SK-MEL-5 (cell line): ENCODE results near the gene SLCO2A1. TPM values are rescaled to one million over a fixed set of nuclear protein-coding genes. Genes with fewer than 3 reads are reported as not detected.
A peak's percentile ranks its signal among the peaks of the same experiment; 100 is the strongest.

Source experiments
- DNase-seq: peaks from one replicate; pipeline ENCODE4 v3.0.0-alpha.2; 2016; ENCODE audit warnings: low read depth, low spot score
- in situ Hi-C: cut with HindIII; loops from 2 replicates; pipeline ENCODE4 v1.10.0; 2016; ENCODE audit warnings: low sequenced_read_pairs, high pct_unique_total_duplicates, low pct_unique_long_range_greater_than_20kb
- total RNA-seq: library from RNA; depleted of rRNA; stranded (reverse); fragments of >200 nt; shearing (Covaris generic); gene quantifications from 2 replicates; pipeline ENCODE4 v1.2.3, GENCODE V29; 2014

Gene SLCO2A1
- total RNA-seq, 1 experiment from 2014 or later, result not detected

DNA sequence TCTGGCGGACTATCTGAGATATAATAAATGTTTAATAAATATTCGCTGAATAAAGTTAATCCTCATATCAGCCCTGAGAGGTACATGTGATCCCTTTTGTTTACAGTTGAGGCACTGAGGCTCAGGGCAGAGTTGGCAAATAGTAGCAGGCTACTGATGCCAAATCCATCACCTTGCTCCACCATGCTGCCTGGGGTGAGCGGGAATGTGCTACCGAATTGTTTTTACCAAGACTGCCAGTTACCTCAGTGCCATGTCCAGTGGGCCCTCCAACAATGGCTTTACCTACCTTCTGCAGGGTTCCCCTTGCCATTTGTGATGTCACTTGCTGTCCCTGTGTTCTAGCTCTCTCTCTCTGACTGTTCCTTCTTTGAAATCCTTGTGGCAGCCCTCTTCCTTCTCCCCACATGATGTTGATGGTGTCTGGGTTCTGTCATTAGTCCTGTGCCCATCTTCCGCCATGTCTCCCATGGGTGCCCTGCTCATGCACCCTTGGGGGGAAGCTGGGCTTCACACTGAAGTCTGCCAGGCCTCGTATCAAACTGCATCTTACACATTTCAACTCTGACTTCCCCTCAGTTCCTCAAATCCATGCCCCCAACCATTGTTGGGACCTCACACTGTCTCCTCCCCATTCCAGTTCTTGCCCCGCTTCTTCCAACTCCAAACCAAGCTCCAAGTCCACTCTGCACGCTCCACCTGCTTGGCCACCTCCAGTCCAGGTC is 35.4 kb downstream of the SLCO2A1 start:
- no peak for DNase-seq
- in situ Hi-C loops, result no loop called here

DNA sequence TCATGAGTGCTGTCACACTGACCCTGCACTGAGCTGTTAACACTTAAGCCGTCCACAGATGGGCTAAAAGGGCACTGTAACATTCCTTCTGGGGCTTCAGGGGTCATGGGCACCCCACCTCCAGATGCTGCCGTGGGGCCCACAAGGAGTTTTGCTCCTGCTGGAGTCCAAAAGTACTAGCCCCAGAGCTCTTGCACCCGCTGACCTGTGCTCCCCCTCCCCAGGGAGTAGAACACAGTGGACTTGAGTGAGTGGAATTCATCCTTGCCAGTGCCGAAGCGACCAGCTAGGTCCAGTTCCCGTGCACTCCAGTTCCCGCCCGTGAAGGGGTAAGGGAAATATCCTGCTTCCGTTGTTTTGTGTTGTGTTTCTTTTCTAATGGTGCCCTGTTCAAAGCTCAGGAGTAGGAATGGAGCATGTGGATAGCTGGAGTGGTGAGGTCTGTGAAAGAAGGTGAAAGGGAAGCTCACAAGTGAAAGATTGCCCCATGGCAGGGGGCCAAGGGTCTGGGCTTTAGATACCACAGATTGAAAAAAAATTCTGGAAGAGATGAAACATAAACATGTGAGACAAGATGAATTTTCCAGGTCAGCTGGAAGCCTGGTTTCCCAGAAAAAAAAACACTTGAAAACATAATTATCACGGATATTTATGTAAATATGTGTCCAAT is 36.6 kb downstream of the SLCO2A1 start:
- in situ Hi-C loops, result no loop called here
- no peak for DNase-seq

DNA sequence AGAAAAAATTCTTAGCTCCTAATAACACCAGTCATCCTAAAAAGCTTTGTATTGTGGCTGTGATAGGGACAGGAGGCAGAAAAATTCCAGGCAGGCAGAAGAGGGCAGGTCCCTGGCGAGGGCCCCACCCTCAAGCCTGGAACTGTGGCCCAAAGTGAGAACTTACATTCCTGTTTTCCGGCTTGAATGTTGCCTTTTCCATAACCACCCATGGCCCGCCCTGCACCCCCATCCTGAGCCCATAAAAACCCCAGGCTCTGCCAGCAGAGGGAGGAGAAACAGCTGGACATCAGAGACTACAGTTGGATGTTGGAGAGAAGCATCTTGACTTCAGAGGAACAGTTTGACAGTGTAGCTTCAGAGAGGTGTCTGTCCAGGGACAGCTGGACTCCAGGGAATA is 37.3 kb downstream of the SLCO2A1 start:
- peak; percentile 8 for DNase-seq
- in situ Hi-C loops, result no loop called here

DNA sequence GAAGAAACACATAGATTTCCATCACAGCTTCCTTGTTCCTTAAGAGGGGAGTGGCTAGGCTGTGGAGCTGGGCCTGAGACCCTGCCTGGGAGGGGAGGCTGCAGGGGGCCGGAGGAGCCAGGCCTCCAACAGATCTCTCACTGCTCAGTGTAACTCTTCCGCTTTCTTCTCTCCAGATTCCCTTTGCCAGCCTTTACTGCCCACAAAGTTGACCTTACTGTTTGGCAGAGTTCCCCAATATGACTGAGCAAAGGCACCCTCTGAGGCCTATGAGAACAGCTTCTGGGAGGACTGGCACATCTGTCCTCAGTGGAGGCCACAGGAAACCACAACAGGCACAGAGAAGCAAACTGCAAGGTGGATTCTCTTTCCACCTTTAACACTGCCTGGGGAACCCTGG is 38.1 kb downstream of the SLCO2A1 start:
- no peak for DNase-seq
- in situ Hi-C loops, result no loop called here

DNA sequence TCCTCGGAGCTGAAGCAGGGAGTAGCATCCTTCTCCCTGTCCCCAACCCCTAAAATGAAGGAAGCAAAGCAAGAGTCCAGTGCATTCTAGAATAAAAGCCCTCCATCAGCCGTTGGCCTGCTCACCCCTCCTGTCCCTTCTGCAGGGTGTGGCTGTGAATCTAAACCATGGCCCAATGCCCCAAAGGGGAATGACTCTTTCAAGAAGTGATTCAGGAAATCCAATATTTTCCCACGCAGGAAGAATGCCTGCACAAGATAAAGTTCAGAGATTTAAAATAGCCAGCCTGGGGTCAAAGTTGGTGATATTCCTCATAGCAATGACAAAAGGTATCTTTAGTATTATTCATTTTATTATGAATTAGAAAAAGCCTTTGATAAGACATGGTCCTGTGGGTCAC is 38.5 kb downstream of the SLCO2A1 start:
- in situ Hi-C loops, result no loop called here
- DNase-seq, result no peak

DNA sequence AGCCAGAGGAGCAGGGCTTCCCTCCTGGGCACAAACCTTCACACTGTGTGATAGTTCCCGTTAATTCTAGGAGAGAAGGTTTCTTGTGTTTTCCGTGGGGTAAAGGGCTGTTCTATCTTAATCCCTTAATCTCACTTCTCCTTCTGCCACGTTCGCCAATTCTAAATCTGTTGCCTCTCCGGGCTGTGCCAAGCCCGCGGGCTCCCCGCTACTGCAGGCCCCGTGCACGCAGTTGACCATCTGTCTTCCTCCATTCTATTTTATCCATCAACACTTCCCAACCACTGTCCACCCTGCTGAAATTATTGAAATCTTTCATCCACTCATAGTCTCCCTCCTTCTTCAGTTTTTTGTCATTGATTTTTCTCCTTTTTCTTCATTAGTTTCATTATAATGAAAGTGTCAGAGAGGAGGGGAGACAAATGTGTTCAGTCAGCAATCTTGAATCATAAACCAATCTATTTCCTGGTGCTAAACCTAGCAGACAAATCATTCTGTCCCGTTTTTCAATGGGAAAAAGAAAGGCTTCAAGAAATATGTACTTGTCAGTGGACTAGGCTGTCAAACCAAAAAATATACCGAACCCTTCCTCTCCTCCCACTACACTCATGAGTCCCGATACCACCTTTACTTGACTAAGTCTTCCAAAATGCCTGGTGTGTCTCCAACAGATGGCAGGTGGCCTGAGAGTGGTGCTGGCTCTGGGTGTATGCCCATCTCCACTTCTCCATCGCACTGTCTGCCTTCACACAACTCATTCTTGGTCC is 39.6 kb downstream of the SLCO2A1 start:
- no peak for DNase-seq
- in situ Hi-C loops, result no loop called here

DNA sequence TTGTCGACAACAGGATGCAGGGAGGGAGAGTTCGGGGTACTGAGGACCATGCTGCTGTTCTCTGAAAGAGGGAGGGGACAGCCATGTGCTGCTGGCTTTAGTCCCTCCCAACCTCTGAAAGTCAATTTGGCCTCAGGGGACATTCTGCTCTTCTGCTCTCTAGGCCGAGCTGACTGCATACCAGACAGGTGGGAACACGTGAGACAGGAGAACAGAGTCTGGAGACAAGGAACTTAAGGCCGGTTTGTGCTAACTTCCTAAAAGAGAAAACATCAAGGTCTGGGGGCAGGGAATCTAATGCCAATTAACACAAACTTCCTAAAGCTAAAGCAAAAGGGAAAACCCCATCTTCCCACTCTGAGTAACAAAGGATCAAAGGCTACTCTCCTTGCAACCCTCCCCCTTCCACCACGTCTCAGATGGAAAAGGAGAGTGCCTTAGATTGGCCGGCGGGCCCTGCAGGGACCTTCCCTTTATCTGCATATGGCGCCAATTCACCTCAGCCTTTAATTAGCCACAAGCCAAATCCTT is 41.0 kb downstream of the SLCO2A1 start:
- in situ Hi-C loops, result no loop called here
- no peak for DNase-seq

DNA sequence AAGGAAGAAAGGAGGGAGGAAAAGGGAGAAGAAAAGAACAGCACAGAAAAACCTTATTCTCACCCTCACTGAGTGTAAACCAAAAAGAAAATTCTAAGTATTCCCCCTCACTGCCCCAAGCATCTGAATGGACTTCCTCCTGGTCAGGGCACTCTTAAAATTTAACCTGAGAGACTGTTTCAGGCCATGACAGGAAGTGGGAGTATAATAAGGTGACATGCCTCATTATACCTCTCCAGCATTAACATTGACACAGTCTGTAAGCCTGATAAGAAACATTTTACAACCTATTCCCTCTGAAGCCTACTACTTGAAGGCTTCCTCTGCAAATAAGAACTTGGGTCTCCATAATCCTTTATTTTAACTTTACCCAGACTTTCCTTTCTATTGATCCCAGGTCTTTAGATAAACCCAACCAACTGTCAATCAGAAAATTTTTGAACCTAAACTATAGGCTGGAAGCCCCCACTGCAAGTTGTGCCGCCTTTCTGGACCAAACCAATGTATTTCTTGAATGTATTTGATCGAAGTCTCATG is 41.7 kb downstream of the SLCO2A1 start:
- DNase-seq, result no peak
- in situ Hi-C loops, result no loop called here

DNA sequence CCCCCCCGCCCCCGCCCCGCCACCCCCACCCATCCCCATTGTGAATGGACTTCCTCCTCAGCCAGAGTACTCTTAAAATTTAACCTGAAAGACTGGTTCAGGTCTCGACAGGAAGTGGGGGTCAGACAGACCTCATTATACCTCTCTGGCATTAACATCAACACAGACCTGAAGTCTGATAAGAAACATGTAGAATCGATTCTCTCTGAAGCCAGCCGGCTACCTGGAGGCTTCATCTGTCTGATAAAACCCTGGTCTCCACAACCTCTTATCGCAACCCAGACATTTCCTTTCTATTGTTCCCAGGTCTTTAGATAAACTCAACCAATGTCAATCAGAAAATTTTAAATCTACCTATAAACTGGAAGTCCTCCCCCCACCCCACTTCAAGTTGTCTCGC is 42.6 kb downstream of the SLCO2A1 start:
- in situ Hi-C loops, result no loop called here
- DNase-seq, result no peak

DNA sequence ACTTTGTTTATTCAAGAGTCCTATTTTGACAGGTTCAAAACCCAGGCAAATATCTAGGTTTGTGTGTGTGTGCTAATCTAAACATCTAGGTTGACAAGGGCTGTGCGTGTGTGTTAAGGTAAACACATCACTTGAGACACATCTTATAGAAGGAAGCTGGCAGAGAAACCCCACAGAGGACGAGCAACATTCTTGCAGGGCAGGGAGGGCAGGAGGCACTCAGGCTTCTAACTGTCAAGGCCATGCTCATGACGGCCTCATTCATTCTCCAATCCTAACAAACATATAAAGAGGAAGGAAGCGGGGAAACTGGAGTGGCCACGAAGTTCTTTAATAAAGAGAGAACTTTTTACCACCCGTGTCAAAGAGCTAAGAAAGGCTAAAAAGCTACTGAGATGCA is 43.4 kb downstream of the SLCO2A1 start:
- DNase-seq, result no peak
- in situ Hi-C loops, result no loop called here

DNA sequence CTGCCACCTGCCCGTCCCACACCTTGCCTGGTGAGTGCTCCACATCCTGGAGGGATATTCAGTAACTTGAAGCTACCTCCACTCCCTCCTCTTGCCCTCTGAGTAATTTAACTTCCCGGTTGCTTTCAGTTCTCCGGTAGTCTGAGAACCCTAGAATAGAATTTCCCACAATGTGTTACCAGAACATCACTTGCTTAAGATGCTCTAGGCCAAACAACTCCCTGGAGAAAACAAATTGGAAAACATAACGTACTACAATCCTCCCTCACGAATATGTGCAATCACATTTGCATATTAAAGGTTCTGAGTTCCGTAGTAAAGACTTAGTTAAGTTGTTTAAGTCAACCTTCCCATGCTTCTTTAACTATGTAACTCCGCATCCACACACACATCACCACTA is 44.8 kb downstream of the SLCO2A1 start:
- in situ Hi-C loops, result no loop called here
- no peak for DNase-seq

DNA sequence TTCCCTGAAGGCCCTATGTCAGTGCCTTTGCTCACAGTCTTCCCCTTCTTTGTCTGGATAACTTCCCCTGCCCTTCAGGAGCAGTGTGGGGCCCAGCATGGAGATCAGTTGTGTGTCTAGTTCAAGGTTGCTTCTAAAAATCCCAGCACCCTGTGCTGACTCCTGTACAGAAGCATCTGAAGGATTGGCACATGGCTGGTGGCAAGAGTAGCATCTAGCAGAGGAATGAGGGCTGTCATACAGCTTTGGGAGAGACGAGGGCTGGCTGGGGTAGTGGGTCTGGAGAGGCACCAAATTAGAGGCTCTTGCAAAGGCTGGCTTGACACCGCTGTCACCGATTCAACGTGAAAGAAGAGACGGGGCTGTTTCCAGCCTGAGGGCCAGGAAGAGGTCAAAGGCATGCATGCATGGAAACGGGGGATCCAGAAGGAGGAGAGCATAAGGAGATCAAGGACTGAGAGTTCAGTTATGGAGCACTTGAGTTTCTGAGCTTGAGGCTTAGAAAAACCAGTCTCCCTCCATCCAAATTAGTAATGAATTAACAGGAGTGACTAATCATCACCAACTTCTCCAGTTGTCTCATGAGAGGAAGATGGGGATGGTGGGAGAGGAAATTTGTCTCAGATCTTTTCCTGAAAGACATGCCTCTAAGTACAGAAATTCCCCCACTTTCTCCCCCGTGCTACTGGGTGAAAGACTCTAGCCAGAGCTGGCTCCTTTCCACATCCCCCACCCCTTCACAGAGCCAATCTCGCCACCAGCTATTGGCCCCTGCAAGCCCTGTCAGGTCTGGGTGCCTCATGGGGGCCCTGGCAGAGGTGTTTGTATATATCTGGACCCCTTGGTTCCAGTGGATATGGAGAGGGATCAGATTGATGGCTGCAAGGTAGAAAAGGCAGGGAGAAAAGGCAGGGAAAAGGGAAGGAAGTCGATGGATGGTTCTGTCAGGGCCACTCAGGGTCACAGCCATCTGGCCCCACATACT is 45.9 kb downstream of the SLCO2A1 start:
- DNase-seq, result no peak
- in situ Hi-C loops, result no loop called here

DNA sequence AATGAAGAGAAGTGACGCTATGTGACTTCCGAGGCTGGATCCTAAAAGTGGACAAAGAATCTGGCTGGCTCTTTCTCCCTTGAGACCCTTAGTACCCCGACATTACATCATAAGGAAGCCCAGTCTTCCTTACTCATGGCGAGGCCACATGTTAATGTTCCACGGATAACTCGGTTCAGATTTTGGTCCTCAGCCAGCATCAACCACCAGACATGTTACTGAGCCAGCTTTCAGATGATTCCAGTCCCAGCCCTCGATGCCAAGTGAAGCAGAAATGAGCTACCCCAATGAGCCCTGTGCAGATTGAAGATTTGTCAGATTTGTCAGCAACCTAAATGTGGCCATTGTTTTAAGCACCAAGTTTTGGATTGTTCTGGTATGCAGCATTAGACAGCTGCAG is 46.6 kb downstream of the SLCO2A1 start:
- in situ Hi-C loops, result no loop called here
- DNase-seq, result no peak

DNA sequence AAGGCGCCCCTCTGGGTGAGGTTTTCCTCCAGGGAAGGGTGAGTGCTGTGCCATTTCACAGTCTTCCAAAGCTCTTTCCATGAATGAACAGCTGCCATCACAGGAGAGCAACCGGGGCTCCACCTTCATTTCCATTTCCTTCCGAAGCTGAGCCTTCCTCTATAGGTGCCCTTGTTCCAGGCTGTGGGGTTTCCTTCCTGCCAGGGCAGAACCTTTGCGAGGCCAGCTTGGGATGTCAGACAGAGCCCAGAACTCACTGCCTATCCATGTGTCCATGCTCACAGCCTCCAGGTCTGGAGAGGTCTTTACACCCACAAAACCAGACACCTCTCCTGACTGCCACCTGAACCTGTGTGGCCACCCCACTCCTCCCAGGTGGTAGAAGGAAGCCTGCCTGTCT is 49.2 kb downstream of the SLCO2A1 start:
- in situ Hi-C loops, result no loop called here
- DNase-seq, result no peak

DNA sequence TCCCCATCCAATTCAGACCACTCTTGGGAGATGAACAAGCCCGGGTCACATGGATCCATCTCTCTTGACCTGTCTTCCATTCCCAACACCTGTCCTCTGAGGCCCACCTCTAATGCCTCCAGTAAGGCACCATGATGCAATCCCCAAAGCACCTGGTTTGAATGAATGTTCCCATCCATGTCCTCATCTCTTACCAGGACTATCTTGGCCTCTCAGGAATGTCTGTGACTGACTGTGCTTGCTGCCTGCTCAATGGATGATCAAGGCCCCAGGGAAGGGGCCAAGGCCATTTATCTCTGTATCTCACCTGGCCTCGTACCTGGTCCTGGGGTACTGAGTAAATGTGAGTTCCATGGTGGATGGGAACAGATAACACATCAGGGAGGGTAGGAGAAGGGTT is 49.7 kb downstream of the SLCO2A1 start:
- in situ Hi-C loops, result no loop called here
- DNase-seq, result no peak

DNA sequence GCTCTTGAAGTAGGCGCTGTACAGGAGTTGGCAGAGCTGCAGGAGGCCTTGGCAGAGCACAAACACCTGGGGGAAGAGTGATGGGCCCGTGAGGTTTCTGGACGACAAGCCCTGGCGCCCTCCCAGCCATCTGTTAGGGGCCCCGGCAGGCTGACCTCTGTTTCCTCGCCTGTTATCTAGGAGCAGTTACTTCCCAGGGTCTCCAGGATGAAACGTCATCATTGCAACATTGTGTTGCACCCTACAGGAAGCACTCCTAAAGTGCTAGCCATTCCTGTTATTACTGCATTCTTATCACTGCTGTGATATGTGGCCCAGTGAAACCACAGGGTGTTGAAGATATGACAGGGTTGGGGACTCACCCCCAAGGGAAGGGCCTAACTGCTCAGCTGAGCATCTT is 50.2 kb downstream of the SLCO2A1 start:
- in situ Hi-C loops, result no loop called here
- no peak for DNase-seq

DNA sequence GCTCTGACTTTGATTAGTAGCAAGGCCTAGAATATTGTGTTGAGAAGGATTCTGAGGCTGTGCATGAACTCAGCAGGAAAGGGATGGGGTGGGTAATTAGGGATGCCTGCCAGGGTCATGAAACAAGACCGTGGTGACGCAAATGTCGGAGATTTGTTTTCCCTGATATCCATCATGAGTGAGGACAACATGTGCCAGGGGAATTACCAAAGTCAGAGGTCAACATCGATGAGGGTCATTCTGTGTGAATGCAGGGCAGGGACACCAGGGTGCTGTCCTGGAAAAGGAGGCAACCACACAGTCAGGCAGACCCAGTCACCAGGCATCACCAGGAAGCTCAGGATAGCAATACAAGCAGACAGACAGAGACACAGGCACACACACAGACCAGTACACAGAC is 52.2 kb downstream of the SLCO2A1 start:
- DNase-seq, result no peak
- in situ Hi-C loops, result no loop called here
